Psoas muscle (tissue), 8 donors: ENCODE data around the gene FER. TPM values are rescaled to one million over a fixed set of nuclear protein-coding genes. Genes with fewer than 3 reads are reported as not detected.
"Not testable (repeated sequence)": the region's sequence is repeated elsewhere in the genome, so short reads cannot be mapped to it uniquely, and the experiment has no call there.

Source experiments
- ATAC-seq, 4 donors: fragments of 200-7000 bp; cut with Tn5 transposase; one replicate each; pipeline ENCODE4 v1.9.1; 2020; ENCODE audit warnings: moderate library complexity in 3 of 4, mild to moderate bottlenecking in 2 of 4
- DNase-seq, 2 donors: peaks; one replicate each; pipeline ENCODE4 v3.0.0-alpha.2; 2020
- H3K27ac ChIP-seq: fragments of 200-600 bp; one replicate; pipeline ENCODE4 v1.8.0; 2022
- H3K27me3 ChIP-seq, 3 donors: fragments of 200-600 bp in 1 of 3; one replicate each; pipeline versions ENCODE4 v1.6.1 to v1.8.0; 2013 to 2022; ENCODE audit warnings: low read length in 2 of 3, mild to moderate bottlenecking in 2 of 3, moderate library complexity in 1 of 3; ENCODE audit not compliant: insufficient read depth in 3 of 3
- H3K36me3 ChIP-seq, 2 donors: fragments of 200-600 bp in 1 of 2; one replicate each; pipeline versions ENCODE4 v1.6.1 to v1.8.0; 2013 to 2022; ENCODE audit warnings: low read depth in 1 of 2, mild to moderate bottlenecking in 1 of 2, moderate library complexity in 1 of 2; ENCODE audit not compliant: insufficient read depth in 1 of 2
- H3K4me1 ChIP-seq: fragments of 200-600 bp; one replicate; pipeline ENCODE4 v1.8.0; 2022
- H3K4me3 ChIP-seq: fragments of 200-600 bp; one replicate; pipeline ENCODE4 v1.8.0; 2022; ENCODE audit warnings: mild to moderate bottlenecking
- H3K9me3 ChIP-seq: fragments of 200-600 bp; one replicate; pipeline ENCODE4 v1.8.0; 2022
- WGBS, 3 donors: extraction: QIAGEN DNeasy Blood & Tissue Kit; methylation state at CpG; one replicate each; pipeline versions ENCODE4 v1.1.6 to v1.1.7; 2013; 5-methylcytosine and 5-hydroxymethylcytosine counted together
- intact Hi-C, 2 donors: fragments of 100-400 bp; cut with DNase I; formaldehyde crosslinking; loops; one replicate each; pipeline versions ENCODE4 v1.11.0 to v1.14.2; 2022
- polyA plus RNA-seq, 3 donors: library from polyadenylated mRNA; stranded (reverse); fragments of 200-250 nt; gene quantifications; one replicate each; pipeline ENCODE4 v1.2.3, GENCODE V29; 2013
- total RNA-seq, 4 donors: library from RNA; stranded (reverse); fragmentation: NEBNext Ultra II Directional in 2 of 4; extraction: Animal tissue kit (Norgen Biotek cat#: 25700) in 2 of 4; gene quantifications; one replicate each; pipeline versions ENCODE4 v1.2.1 to v1.2.4, GENCODE V29; 2021 to 2023
- TF ChIP-seq, protein P1 (sequence below): fragments of 200-600 bp; IDR thresholded peaks from one replicate; pipeline ENCODE4 v1.8.0; 2022; ENCODE audit warnings: antibody characterized with exemption
- donor health status: healthy with polysubstance abuse.
- donor health status: DM: no; HTN: no; CAD: no; lungs with moderate emphysema.
- donor health status: Bipolar disorder and iron deficiency.
- donor health status: healthy.
- donor health status: DM: yes; HTN: yes; CAD: no.
- donor health status: DM: no; HTN: no; CAD: no.
- donor health status: DM: no; HTN: no; CAD: no.
- donor health status: DM: yes; HTN: yes; CAD: no.

The FER gene
- total and polyA plus RNA-seq, 7 donors = 0.66 to 7.6 (median 4.6) TPM

DNA sequence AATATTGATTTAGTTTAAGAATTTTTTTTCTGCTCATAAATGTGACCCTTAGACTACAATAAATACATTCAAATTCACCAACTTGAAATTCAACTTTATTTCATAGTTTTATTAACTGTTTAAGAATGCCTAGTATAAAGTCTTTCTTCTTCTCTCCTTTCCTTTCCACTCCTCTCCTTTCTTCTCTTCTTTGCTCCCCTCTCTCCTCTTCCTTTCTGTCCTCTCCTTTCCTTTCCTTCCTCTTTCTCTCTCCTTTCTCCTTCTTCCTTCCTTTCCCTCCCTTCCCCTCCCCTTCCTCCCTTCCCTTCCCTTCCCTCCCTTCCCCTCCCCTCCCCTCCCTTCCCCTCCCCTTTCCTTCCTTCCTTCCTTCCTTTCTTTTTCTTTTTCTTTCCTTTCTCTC, 150.6 kb downstream of the FER start:
- TF ChIP-seq, protein P1, sequence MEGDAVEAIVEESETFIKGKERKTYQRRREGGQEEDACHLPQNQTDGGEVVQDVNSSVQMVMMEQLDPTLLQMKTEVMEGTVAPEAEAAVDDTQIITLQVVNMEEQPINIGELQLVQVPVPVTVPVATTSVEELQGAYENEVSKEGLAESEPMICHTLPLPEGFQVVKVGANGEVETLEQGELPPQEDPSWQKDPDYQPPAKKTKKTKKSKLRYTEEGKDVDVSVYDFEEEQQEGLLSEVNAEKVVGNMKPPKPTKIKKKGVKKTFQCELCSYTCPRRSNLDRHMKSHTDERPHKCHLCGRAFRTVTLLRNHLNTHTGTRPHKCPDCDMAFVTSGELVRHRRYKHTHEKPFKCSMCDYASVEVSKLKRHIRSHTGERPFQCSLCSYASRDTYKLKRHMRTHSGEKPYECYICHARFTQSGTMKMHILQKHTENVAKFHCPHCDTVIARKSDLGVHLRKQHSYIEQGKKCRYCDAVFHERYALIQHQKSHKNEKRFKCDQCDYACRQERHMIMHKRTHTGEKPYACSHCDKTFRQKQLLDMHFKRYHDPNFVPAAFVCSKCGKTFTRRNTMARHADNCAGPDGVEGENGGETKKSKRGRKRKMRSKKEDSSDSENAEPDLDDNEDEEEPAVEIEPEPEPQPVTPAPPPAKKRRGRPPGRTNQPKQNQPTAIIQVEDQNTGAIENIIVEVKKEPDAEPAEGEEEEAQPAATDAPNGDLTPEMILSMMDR = no peak
- DNase-seq (no peak), ATAC-seq (no peak)
- H3K27ac ChIP-seq = no peak overlapping the region
- no peaks in the 10 kb centered on the region for H3K27me3 ChIP-seq
- H3K4me1 ChIP-seq = no peaks in the 10 kb centered on the region
- no peaks in the 10 kb centered on the region for H3K9me3 ChIP-seq
- no peak overlapping the region for H3K4me3 ChIP-seq
- peaks cover 0 to 3% of the 10 kb centered on the region in 2 donors for H3K36me3 ChIP-seq
- intact Hi-C loops = no loop called here

DNA sequence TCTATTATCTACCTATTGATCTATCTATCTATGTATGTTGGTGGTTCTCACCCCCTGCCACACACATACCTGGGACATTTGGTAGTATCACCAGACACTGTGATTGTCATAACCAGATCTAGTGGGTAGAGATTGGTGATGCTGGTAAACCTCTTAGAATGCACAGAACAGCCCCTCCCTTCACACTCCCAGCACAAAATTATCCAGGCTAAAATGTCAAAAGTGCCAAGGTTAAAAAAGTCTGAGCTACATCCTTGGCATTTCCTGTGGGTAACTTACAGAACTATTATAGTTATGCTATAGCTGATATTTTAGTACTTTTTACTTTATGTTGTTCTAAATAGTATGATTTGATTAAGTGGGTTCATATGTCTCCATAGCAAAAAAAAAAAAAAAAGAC, 151.0 kb downstream of the FER start:
- no peak for DNase-seq
- H3K9me3 ChIP-seq = no peaks in the 10 kb centered on the region
- H3K27ac ChIP-seq = no peak overlapping the region
- no peaks in the 10 kb centered on the region for H3K27me3 ChIP-seq
- intact Hi-C loops = no loop called here
- no peak overlapping the region for H3K4me3 ChIP-seq
- H3K4me1 ChIP-seq = no peaks in the 10 kb centered on the region
- TF ChIP-seq, protein P1 = no peak
- peaks cover 0 to 3% of the 10 kb centered on the region in 2 donors for H3K36me3 ChIP-seq
- no peak for ATAC-seq

DNA sequence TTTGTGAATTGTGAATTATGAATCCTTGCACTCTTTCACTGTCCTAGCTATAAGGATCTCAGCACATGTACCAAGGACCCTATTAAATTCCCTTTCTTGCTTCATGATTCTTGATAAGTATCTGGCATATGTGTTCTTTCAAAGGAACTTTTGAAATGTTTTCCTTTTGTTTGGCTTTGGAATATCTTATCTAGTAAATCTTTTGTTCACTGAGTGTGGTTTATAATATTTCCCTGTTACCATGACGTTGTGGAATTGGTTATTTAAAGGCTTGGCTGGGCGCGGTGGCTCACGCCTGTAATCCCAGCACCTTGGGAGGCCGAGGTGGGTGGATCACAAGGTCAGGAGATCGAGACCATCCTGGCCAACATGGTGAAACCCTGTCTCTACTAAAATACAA, 151.5 kb downstream of the FER start:
- ATAC-seq, H3K4me1 ChIP-seq, H3K27me3 ChIP-seq, H3K9me3 ChIP-seq, H3K4me3 ChIP-seq, intact Hi-C loops, H3K36me3 ChIP-seq, DNase-seq, H3K27ac ChIP-seq: not testable (repeated sequence)
- WGBS, 3 donors = 94 to 97% (median 96%) methylated on average over 6 of the region's 6 CpGs

DNA sequence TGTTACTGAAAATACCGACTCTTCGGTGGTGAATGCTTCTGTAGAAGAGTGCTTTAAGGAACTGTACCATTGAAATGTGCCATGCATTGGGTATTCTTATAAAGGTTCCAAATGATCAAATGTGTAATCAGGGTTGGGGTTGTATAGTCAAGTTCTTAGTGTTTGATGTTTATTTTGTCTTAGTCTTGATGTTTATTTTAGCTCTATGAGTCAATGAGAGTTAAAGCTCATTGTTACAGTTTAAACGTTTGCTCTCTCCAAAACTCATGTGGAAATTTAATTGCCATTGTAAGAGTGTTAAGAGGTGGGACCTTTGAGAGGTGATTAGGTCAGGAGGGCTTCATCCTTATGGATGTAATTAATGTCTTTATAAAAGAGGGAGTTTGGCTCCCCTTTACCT, 153.0 kb downstream of the FER start:
- no peak overlapping the region for H3K4me3 ChIP-seq
- WGBS, 3 donors = 87 to 91% (median 88%) methylated on average over 3 of the region's 3 CpGs
- H3K27me3 ChIP-seq = no peaks in the 10 kb centered on the region
- TF ChIP-seq, protein P1 = no peak
- intact Hi-C loops = no loop called here
- H3K27ac ChIP-seq = no peak overlapping the region
- no peaks in the 10 kb centered on the region for H3K4me1 ChIP-seq
- ATAC-seq (no peak), DNase-seq (no peak)
- H3K9me3 ChIP-seq = no peaks in the 10 kb centered on the region
- no peaks in the 10 kb centered on the region for H3K36me3 ChIP-seq

DNA sequence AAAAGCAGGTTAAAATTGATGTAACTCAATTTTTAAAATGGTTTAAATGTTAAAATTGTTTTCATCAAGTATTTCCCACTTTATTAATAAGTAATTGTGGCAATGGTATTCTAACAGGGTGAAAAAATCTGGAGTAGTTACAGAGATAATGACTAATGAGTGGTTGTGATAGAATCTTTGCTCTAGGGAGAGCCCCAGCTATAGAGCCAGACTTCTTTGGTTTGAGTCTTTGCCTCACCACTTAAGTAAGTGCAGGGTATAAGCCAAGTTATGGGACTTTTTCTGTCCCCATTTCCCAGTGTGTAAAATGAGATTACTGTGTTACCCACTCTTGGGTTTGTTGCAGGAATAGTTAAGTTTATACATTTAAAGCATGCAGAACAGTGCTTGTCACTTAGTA, 158.1 kb downstream of the FER start:
- no peak for DNase-seq
- no peaks in the 10 kb centered on the region for H3K4me1 ChIP-seq
- H3K36me3 ChIP-seq = no peaks in the 10 kb centered on the region
- no peaks in the 10 kb centered on the region for H3K9me3 ChIP-seq
- TF ChIP-seq, protein P1 = no peak
- no peak overlapping the region for H3K27ac ChIP-seq
- no peak for ATAC-seq
- intact Hi-C loops = no loop called here
- no peaks in the 10 kb centered on the region for H3K27me3 ChIP-seq
- H3K4me3 ChIP-seq = no peak overlapping the region
